CD4-positive, alpha-beta memory T cell (primary cell): ENCODE results near the gene ERN1. TPM values are rescaled to one million over a fixed set of nuclear protein-coding genes. Genes with fewer than 3 reads are reported as not detected.

Source experiments
- CTCF ChIA-PET: fragments of 350-600 bp; sonication (Branson Sonifier 250); formaldehyde crosslinking; loops from one replicate; lab custom pipeline; 2021; ENCODE audit warnings: inconsistent platforms; ENCODE audit not compliant: partially characterized antibody; lab: Charles Lee
- POLR2A ChIA-PET: fragments of 350-600 bp; sonication (Branson Sonifier 250); formaldehyde crosslinking; loops from one replicate; lab custom pipeline; 2021; ENCODE audit not compliant: partially characterized antibody; lab: Charles Lee
- DNase-seq, 5 donors: peaks; one replicate each; pipeline versions ENCODE4 v3.0.0 to v3.0.0-alpha.2; 2020 to 2022; ENCODE audit warnings: mixed read lengths in 1 of 5
- H3K27ac ChIP-seq: one replicate; pipeline ENCODE4 v1.7.0; 2013; ENCODE audit warnings: low read depth, low read length
- H3K27me3 ChIP-seq: 2 replicates; pipeline ENCODE4 v1.7.0; 2013; ENCODE audit warnings: mild to moderate bottlenecking, low read length, moderate library complexity; ENCODE audit not compliant: insufficient read depth
- H3K36me3 ChIP-seq: 2 replicates; pipeline ENCODE4 v1.7.0; 2013; ENCODE audit warnings: mild to moderate bottlenecking, low read length, moderate library complexity; ENCODE audit not compliant: insufficient read depth
- H3K4me1 ChIP-seq: 2 replicates; pipeline ENCODE4 v1.7.0; 2013; ENCODE audit warnings: mild to moderate bottlenecking, low read length, moderate library complexity; ENCODE audit not compliant: insufficient read depth
- H3K4me3 ChIP-seq, 2 donors: one replicate each; pipeline ENCODE4 v1.7.0; 2013; ENCODE audit warnings: low read length in 2 of 2, mild to moderate bottlenecking in 1 of 2
- H3K9me3 ChIP-seq, 2 donors: one replicate each; pipeline ENCODE4 v1.7.0; 2013; ENCODE audit warnings: low read length in 2 of 2, control low read depth in 1 of 2; ENCODE audit not compliant: control insufficient read depth in 1 of 2
- H3K27ac Mint-ChIP-seq, 7 donors: one replicate each; pipeline ENCODE4 v1.8.0; 2020 to 2021; ENCODE audit warnings: mixed read lengths in 7 of 7, mild to moderate bottlenecking in 6 of 7, inconsistent platforms in 3 of 7, moderate library complexity in 3 of 7
- H3K27me3 Mint-ChIP-seq, 2 donors: one replicate each; pipeline ENCODE4 v1.8.0; 2020 to 2021; ENCODE audit warnings: mixed read lengths in 2 of 2
- H3K36me3 Mint-ChIP-seq, 2 donors: one replicate each; pipeline ENCODE4 v1.8.0; 2020 to 2021; ENCODE audit warnings: mixed read lengths in 2 of 2, inconsistent platforms in 1 of 2, mild to moderate bottlenecking in 1 of 2
- H3K4me1 Mint-ChIP-seq, 4 donors: one replicate each; pipeline ENCODE4 v1.8.0; 2020 to 2021; ENCODE audit warnings: mixed read lengths in 4 of 4, mild to moderate bottlenecking in 1 of 4
- H3K4me3 Mint-ChIP-seq, 8 donors: one replicate each; pipeline ENCODE4 v1.8.0; 2020 to 2021; ENCODE audit warnings: mixed read lengths in 8 of 8, mild to moderate bottlenecking in 7 of 8, moderate library complexity in 6 of 8, inconsistent platforms in 3 of 8
- H3K9me3 Mint-ChIP-seq, 8 donors: one replicate each; pipeline ENCODE4 v1.8.0; 2020 to 2021; ENCODE audit warnings: mixed read lengths in 8 of 8, mild to moderate bottlenecking in 5 of 8, inconsistent platforms in 3 of 8, moderate library complexity in 1 of 8
- intact Hi-C: fragments of 100-400 bp; cut with micrococcal nuclease; formaldehyde crosslinking; loops from one replicate; pipeline ENCODE4 v1.15.1; 2023
- polyA plus RNA-seq, 2 donors: library from polyadenylated mRNA; unstranded; fragments of 300-500 nt; fragmentation: Illumina TruSeq; gene quantifications; one replicate each; pipeline ENCODE4 v1.2.3, GENCODE V29; 2021
- total RNA-seq, 2 experiments: library from RNA; stranded (reverse); gene quantifications; one replicate each; pipeline ENCODE4 v1.2.3, GENCODE V29; 2021

ERN1 gene
- total and polyA plus RNA-seq, 4 experiments from 2014 or later: 47.9 to 172 (median 144) TPM

DNA sequence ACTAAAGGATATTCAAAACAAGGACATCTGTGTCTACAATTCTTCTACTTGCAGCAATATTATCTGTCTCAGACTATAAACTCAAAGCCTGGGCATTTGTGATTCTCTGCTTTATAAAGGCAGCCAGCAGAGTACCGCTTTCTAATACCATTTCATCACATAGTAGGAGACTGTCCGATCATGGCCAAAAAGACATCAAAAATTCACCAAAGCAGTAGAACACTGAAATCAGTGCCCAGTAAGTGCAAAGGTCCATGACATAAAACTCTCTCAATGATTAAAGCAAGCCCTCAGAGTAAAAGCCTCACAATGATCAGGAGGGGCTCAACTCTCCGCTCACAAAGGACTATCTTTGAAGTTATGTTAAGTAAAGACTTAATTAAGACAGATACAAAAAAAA, 23.0 kb downstream of the ERN1 start:
- intact Hi-C loops: loop anchor here (2.0 kb wide), 2 partner anchors 16 to 22 kb away; no protein-coding TSS in a partner anchor
- H3K27me3 ChIP-seq: no peaks in the 10 kb centered on the region
- Mint-ChIP-seq H3K36me3 (peaks cover 13 to 29% of the 10 kb centered on the region in 2 donors), H3K4me3 (peak overlapping the region in 7 of 8 donors; percentile 1 to 85 (median 67)), H3K27me3 (no peaks in the 10 kb centered on the region), H3K27ac (peak overlapping the region; percentile 24 to 97 (median 68)), H3K9me3 (peaks cover 0 to 4% (median 0%) of the 10 kb centered on the region in 8 donors), H3K4me1 (peaks cover 55 to 98% (median 76%) of the 10 kb centered on the region in 4 donors)
- H3K36me3 ChIP-seq: peaks cover 7% of the 10 kb centered on the region
- ChIA-PET POLR2A (interaction anchor here (0.6 to 1.8 kb wide), 18 partner anchors 9 to 86 kb away, joined by 3 to 18 read pairs (median 6); partner anchors contain the start of genes ERN1 and ICAM2), CTCF (interaction anchor here (0.8 to 1.4 kb wide), 6 partner anchors 21 to 82 kb away, joined by 3 to 6 read pairs (median 4); no protein-coding TSS in a partner anchor)
- H3K27ac ChIP-seq: no peak overlapping the region
- peaks cover 79% of the 10 kb centered on the region for H3K4me1 ChIP-seq
- H3K9me3 ChIP-seq: peaks cover 0 to 3% of the 10 kb centered on the region in 2 donors
- H3K4me3 ChIP-seq: no peak overlapping the region
- DNase-seq: no peak

DNA sequence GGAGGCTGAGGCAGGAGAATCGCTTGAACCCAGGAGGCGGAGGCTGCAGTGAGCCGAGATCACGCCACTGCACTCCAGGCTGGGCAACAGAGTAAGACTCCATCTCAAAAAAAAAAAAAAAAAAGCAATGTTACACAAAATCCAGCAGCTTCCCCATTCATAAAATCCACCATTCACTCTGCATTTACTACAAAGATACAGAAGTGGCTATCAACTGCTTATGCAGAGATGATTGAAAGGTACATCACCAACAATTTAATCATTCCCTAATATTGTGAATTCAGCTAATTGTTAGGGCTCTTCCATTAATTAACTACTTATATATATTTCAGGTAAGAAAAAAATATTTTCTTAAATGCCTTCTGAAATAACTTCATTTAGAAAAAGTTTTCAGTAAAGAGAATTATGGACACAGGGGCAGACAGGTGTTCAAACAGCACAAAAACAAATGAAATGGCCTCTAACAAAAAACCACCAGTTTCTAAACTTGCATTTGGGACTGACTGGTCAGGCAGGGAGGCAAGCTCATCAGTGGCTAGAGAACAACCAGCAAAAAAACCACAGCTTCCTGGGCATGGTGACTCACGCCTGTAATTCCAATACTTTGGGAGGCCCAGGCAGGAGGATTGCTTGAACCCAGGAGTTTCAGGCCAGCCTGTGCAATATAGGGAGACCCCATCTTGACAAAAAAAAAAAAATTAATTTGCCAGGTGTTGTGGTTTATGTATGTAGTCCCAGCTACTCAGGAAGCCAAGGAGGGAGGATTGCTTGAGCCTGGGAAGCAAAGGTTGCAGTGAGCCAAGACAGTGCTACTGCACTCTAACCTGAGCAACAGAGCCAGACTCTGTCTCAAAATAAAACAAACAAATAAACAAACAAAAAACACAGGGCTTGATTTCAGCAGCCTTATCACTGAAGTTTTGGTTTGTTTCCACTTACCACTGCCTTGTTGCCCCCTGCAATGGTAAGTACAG, 26.3 kb downstream of the ERN1 start:
- POLR2A ChIA-PET: interaction anchor here (1.0 to 2.7 kb wide), 5 partner anchors 10 to 26 kb away, joined by 4 to 14 read pairs (median 5); partner anchors contain the start of gene ERN1
- peaks cover 12 to 29% of the 10 kb centered on the region in 2 donors for H3K36me3 Mint-ChIP-seq
- Histone ChIP-seq H3K4me3 (no peak overlapping the region), H3K36me3 (peaks cover 7% of the 10 kb centered on the region), H3K27me3 (no peaks in the 10 kb centered on the region), H3K4me1 (peaks cover 75% of the 10 kb centered on the region), H3K9me3 (peaks cover 0 to 3% of the 10 kb centered on the region in 2 donors), H3K27ac (no peak overlapping the region)
- DNase-seq: no peak
- H3K4me3 Mint-ChIP-seq: peak overlapping the region in 7 of 8 donors; percentile 7 to 65 (median 21)
- intact Hi-C loops: no loop called here
- no peaks in the 10 kb centered on the region for H3K27me3 Mint-ChIP-seq
- H3K27ac Mint-ChIP-seq: peak overlapping the region in 5 of 7 donors; percentile 12 to 73 (median 36)
- peaks cover 52 to 92% (median 74%) of the 10 kb centered on the region in 4 donors for H3K4me1 Mint-ChIP-seq
- peaks cover 0 to 5% (median 0%) of the 10 kb centered on the region in 8 donors for H3K9me3 Mint-ChIP-seq
- CTCF ChIA-PET: interaction anchor here (1.0 to 1.9 kb wide), 4 partner anchors 30 to 185 kb away, joined by 4 to 8 read pairs (median 6); partner anchors contain the start of gene GH1

DNA sequence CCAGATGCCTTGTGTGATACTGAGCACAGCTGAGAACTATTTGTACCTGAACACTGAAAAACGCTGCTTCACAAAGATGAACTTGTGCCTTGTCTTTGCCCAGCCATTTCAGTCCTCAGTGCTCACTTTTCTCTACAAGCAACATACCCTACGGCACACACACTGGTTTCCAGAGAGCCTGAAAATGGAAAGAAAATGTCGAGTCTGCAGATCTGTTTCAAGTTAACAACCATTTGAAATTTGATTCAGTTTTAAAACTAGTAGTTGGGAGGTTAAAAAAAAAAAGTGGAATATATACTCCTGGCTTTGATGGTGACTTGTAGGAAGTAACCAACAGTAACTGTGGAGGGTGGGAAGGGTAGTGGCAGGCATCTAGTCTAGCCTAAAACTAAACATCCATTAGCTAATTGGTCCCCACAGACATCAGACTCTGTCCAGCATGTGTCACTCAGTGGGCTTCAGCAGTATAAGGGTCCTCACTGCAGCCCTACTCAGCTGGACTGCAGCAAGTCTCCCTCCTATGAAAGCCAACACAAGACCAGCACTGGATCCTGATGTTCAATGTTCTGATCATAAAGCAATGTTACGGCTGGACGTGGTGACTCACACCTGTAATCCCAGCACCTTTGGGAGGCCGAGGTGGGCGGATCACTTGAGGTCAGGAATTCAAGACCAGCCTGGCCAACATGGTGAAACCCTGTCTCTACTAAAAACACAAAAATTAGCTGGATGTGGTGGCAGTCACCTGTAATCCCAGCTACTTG, 27.1 kb downstream of the ERN1 start:
- H3K4me1 ChIP-seq: peaks cover 67% of the 10 kb centered on the region
- H3K36me3 Mint-ChIP-seq: peaks cover 20 to 33% of the 10 kb centered on the region in 2 donors
- no peak for DNase-seq
- peaks cover 0 to 5% (median 0%) of the 10 kb centered on the region in 8 donors for H3K9me3 Mint-ChIP-seq
- intact Hi-C loops: no loop called here
- H3K27ac Mint-ChIP-seq: peak overlapping the region in 4 of 7 donors; percentile 21 to 76 (median 65)
- H3K4me3 ChIP-seq: no peak overlapping the region
- H3K27me3 ChIP-seq: no peaks in the 10 kb centered on the region
- H3K9me3 ChIP-seq: peaks cover 0 to 3% of the 10 kb centered on the region in 2 donors
- peaks cover 49 to 93% (median 71%) of the 10 kb centered on the region in 4 donors for H3K4me1 Mint-ChIP-seq
- H3K4me3 Mint-ChIP-seq: peak overlapping the region in 4 of 8 donors; percentile 28 to 52 (median 38)
- H3K27ac ChIP-seq: no peak overlapping the region
- H3K27me3 Mint-ChIP-seq: no peaks in the 10 kb centered on the region
- ChIA-PET POLR2A (interaction anchor here (0.6 to 2.7 kb wide), 5 partner anchors 15 to 26 kb away, joined by 3 to 14 read pairs (median 5); partner anchors contain the start of gene ERN1), CTCF (interaction anchor here (0.9 to 1.9 kb wide), 4 partner anchors 18 to 185 kb away, joined by 3 to 8 read pairs (median 6); partner anchors contain the start of gene GH1)
- H3K36me3 ChIP-seq: peaks cover 12% of the 10 kb centered on the region

DNA sequence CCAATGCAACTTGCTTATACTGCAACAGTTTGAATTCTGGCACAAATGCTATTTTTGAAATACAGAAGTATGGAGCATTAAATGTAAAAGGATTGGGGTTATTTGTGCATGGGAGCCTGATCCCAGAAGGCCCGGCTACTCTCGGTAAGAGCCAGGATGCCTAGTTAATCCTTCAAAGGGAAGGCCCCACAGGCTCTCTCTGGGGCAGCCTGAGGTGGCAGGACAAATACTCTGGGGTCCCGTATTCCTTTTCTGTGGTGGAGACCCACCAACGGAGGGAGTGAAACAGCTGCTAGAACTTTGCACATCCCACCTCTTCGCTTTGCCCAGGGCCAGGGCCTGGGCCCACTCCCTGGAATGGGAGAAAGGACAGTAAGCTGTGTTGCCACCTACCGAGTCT, 30.4 kb downstream of the ERN1 start:
- Mint-ChIP-seq H3K27me3 (no peaks in the 10 kb centered on the region), H3K9me3 (peaks cover 0 to 1% (median 0%) of the 10 kb centered on the region in 8 donors), H3K4me1 (peaks cover 42 to 90% (median 70%) of the 10 kb centered on the region in 4 donors), H3K27ac (peak overlapping the region in 2 of 7 donors; percentile 7 to 71), H3K36me3 (peaks cover 44 to 55% of the 10 kb centered on the region in 2 donors), H3K4me3 (no peak overlapping the region)
- peaks cover 0 to 3% of the 10 kb centered on the region in 2 donors for H3K9me3 ChIP-seq
- H3K27me3 ChIP-seq: no peaks in the 10 kb centered on the region
- H3K4me3 ChIP-seq: no peak overlapping the region
- DNase-seq: no peak
- H3K36me3 ChIP-seq: peaks cover 21% of the 10 kb centered on the region
- ChIA-PET POLR2A (interaction anchor here (1.6 kb wide), 1 partner anchor 22 kb away, joined by 4 read pairs; no protein-coding TSS in a partner anchor), CTCF (no interaction called here)
- peaks cover 58% of the 10 kb centered on the region for H3K4me1 ChIP-seq
- intact Hi-C loops: no loop called here
- no peak overlapping the region for H3K27ac ChIP-seq

DNA sequence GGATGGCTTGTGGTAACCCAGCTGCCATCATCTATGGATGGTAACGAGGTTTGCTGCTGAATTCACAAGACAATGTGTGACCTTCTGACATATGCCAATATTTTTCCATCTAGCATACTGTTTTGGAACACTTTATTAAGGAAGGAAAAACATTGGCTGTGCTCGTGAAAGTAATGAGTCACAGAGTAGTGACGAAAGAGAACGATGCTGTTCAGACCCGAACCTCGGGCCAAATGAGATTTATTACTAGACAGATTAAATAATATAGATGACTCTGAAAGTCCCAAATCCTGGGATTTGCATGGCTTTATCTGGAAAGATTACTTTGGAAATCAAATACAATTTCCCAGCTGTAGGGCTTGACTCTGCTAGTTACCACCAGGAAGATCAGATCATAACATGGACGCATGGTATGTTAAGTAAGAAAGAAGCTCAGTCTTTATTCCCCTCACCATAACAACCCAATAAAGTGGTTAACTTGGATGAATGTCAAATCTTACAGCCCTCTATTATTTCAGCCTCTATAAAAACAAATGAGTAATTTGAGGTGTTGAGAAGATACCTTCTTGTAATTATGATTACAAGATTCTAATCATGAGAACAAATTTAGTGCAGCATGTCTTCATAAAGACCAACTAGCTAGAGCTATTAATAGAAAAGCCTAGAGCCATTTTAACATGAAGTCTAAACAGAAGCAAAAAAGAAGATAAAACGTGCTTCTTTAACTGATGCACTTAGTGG, 32.6 kb downstream of the ERN1 start:
- H3K4me1 ChIP-seq: peaks cover 56% of the 10 kb centered on the region
- peaks cover 0 to 1% (median 0%) of the 10 kb centered on the region in 8 donors for H3K9me3 Mint-ChIP-seq
- H3K27ac Mint-ChIP-seq: peak overlapping the region in 4 of 7 donors; percentile 6 to 71 (median 23)
- H3K27ac ChIP-seq: no peak overlapping the region
- no peak overlapping the region for H3K4me3 ChIP-seq
- intact Hi-C loops: no loop called here
- peaks cover 53 to 66% of the 10 kb centered on the region in 2 donors for H3K36me3 Mint-ChIP-seq
- no peaks in the 10 kb centered on the region for H3K9me3 ChIP-seq
- ChIA-PET CTCF (interaction anchor here (1.1 kb wide), 1 partner anchor 12 kb away, joined by 3 read pairs; no protein-coding TSS in a partner anchor), POLR2A (interaction anchor here (0.8 to 2.1 kb wide), 4 partner anchors 12 to 48 kb away, joined by 3 to 10 read pairs (median 4); partner anchors contain the start of gene ERN1)
- peak overlapping the region in 1 of 8 donors; percentile 50 for H3K4me3 Mint-ChIP-seq
- peaks cover 15% of the 10 kb centered on the region for H3K36me3 ChIP-seq
- no peaks in the 10 kb centered on the region for H3K27me3 ChIP-seq
- no peak for DNase-seq
- H3K27me3 Mint-ChIP-seq: no peaks in the 10 kb centered on the region
- H3K4me1 Mint-ChIP-seq: peaks cover 35 to 90% (median 68%) of the 10 kb centered on the region in 4 donors

DNA sequence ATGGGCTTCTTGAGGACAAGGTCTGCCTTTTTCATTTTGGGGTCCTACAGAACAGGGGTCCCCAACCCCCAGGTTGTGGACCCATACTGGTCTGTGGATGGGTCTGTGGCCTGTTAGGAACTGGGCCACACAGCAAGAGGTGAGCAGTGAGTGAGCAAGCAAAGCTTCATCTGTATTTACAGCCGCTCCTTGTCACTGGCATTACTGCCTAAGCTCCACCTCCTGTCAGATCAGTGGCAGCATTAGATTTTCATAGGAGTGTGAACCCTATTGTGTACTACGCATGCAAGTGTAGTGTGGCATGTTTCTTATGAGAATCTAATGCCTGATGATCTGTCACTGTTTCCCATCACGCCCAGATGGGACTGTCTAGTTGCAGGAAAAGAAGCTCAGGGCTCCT, 33.9 kb downstream of the ERN1 start:
- no peaks in the 10 kb centered on the region for H3K27me3 ChIP-seq
- no peaks in the 10 kb centered on the region for H3K9me3 ChIP-seq
- H3K4me3 ChIP-seq: no peak overlapping the region
- no peak for DNase-seq
- peaks cover 56% of the 10 kb centered on the region for H3K4me1 ChIP-seq
- Mint-ChIP-seq H3K27me3 (no peaks in the 10 kb centered on the region), H3K9me3 (no peaks in the 10 kb centered on the region), H3K4me3 (peak overlapping the region in 2 of 8 donors; percentile 37 to 54), H3K36me3 (peaks cover 57 to 65% of the 10 kb centered on the region in 2 donors), H3K27ac (peak overlapping the region in 6 of 7 donors; percentile 6 to 77 (median 74)), H3K4me1 (peaks cover 41 to 91% (median 72%) of the 10 kb centered on the region in 4 donors)
- ChIA-PET CTCF (interaction anchor here (0.8 to 1.7 kb wide), 3 partner anchors 38 to 70 kb away, joined by 3 to 5 read pairs (median 4); no protein-coding TSS in a partner anchor), POLR2A (interaction anchor here (0.9 to 2.0 kb wide), 4 partner anchors 9 to 49 kb away, joined by 3 to 5 read pairs (median 4); no protein-coding TSS in a partner anchor)
- intact Hi-C loops: no loop called here
- H3K27ac ChIP-seq: no peak overlapping the region
- H3K36me3 ChIP-seq: peaks cover 13% of the 10 kb centered on the region
